ENCODE results near the gene MAPK8IP2. TPM values are rescaled to one million over a fixed set of nuclear protein-coding genes. Genes with fewer than 3 reads are reported as not detected.
"Not testable (repeated sequence)": the region's sequence is repeated elsewhere in the genome, so short reads cannot be mapped to it uniquely, and the experiment has no call there.

Gene MAPK8IP2
- total RNA-seq, 1 experiment from 2014 or later: 0.79 TPM

- no peak for TF ChIP-seq EZH2 (IDR thresholded peaks at IDR 0.05; ENCODE audit: low read depth)
- TF ChIP-seq CTCF (conservative IDR thresholded peaks at IDR 0.05): no peak
- Histone ChIP-seq H3K27me3 (ENCODE audit: insufficient read depth, low read depth) (peaks cover 47% of the 10 kb centered on the region), H4K20me1 (ENCODE audit: insufficient read depth) (no peaks in the 10 kb centered on the region; the same call in 1 of the 2 replicates), H3K4me2 (no peak overlapping the region), H3K36me3 (ENCODE audit: low read depth) (no peaks in the 10 kb centered on the region), H3F3A (ENCODE audit: insufficient read depth, low read depth) (peaks cover 17% of the 10 kb centered on the region), H2AFZ (no peak overlapping the region), H3K9me2 (ENCODE audit: insufficient read depth) (no peaks in the 10 kb centered on the region), H3K4me3 (no peak overlapping the region), H3K79me2 (ENCODE audit: low read depth) (no peaks in the 10 kb centered on the region), H3K4me1 (replicated peaks; ENCODE audit: insufficient read depth) (peaks cover 6% of the 10 kb centered on the region; the same call in 1 of the 2 replicates), H3K27ac (no peak overlapping the region), H3K9me3 (ENCODE audit: insufficient read depth, low read depth) (no peaks in the 10 kb centered on the region)
- intact Hi-C loops (cut with micrococcal nuclease; ENCODE audit: unreplicated experiment): no loop called here
- BruUV-seq (replicated peaks): no TSS peak
- ChIA-PET CTCF (interaction anchor here (0.6 kb wide), 1 partner anchor 15 kb away, joined by 4 read pairs; no protein-coding TSS in a partner anchor), POLR2A (ENCODE audit: unreplicated experiment) (interaction anchor here (0.6 kb wide), 1 partner anchor 45 kb away, joined by 3 read pairs; no protein-coding TSS in a partner anchor)
- peak in 1 of 2 experiments; percentile 23 for DNase-seq
Observed at GRCh38 chr22:50612528-50613221, 12.1 kb downstream of the MAPK8IP2 start.

- Histone ChIP-seq H3K27ac (no peak overlapping the region), H3K27me3 (ENCODE audit: insufficient read depth, low read depth) (peaks cover 40% of the 10 kb centered on the region), H3K4me1 (replicated peaks; ENCODE audit: insufficient read depth) (peaks cover 6% of the 10 kb centered on the region; the same call in 1 of the 2 replicates), H3K9me2 (ENCODE audit: insufficient read depth) (no peaks in the 10 kb centered on the region), H3K36me3 (ENCODE audit: low read depth) (no peaks in the 10 kb centered on the region), H3K79me2 (ENCODE audit: low read depth) (no peaks in the 10 kb centered on the region), H3K4me2 (peak overlapping the region; percentile 11; the same call in 1 of the 2 replicates), H4K20me1 (ENCODE audit: insufficient read depth) (no peaks in the 10 kb centered on the region; the same call in 1 of the 2 replicates), H3F3A (ENCODE audit: insufficient read depth, low read depth) (peaks cover 17% of the 10 kb centered on the region), H2AFZ (no peak overlapping the region), H3K9me3 (ENCODE audit: insufficient read depth, low read depth) (no peaks in the 10 kb centered on the region), H3K4me3 (no peak overlapping the region)
- DNase-seq: peak; percentile 59 to 73
- ChIA-PET POLR2A (ENCODE audit: unreplicated experiment) (interaction anchor here (0.6 kb wide), 1 partner anchor 44 kb away, joined by 3 read pairs; no protein-coding TSS in a partner anchor), CTCF (interaction anchor here (0.6 kb wide), 2 partner anchors 15 to 719 kb away, joined by 4 to 6 read pairs; no protein-coding TSS in a partner anchor)
- intact Hi-C loops (cut with micrococcal nuclease; ENCODE audit: unreplicated experiment): no loop called here
- TF ChIP-seq EZH2 (IDR thresholded peaks at IDR 0.05; ENCODE audit: low read depth) (no peak), CTCF (conservative IDR thresholded peaks at IDR 0.05) (no peak)
- BruUV-seq (replicated peaks): no TSS peak
Observed at GRCh38 chr22:50613291-50613981, 12.8 kb downstream of the MAPK8IP2 start.

GRCh38 chr22:50614296-50614695 lies 13.7 kb downstream of the MAPK8IP2 start:
- CTCF ChIA-PET: interaction anchor here (0.6 kb wide), 1 partner anchor 720 kb away, joined by 6 read pairs; no protein-coding TSS in a partner anchor
- DNase-seq; H3K36me3 ChIP-seq (ENCODE audit: low read depth); POLR2A ChIA-PET (ENCODE audit: unreplicated experiment); H3K9me2 ChIP-seq (ENCODE audit: insufficient read depth); intact Hi-C loops (cut with micrococcal nuclease; ENCODE audit: unreplicated experiment); H3K4me3 ChIP-seq; H3K4me2 ChIP-seq; H3K27ac ChIP-seq; H4K20me1 ChIP-seq (ENCODE audit: insufficient read depth); H3K4me1 ChIP-seq (replicated peaks; ENCODE audit: insufficient read depth); BruUV-seq (replicated peaks); H2AFZ ChIP-seq; H3K79me2 ChIP-seq (ENCODE audit: low read depth); H3K9me3 ChIP-seq (ENCODE audit: insufficient read depth, low read depth): not testable (repeated sequence)
- peaks cover 32% of the 10 kb centered on the region for H3K27me3 ChIP-seq (ENCODE audit: insufficient read depth, low read depth)
- peaks cover 17% of the 10 kb centered on the region for H3F3A ChIP-seq (ENCODE audit: insufficient read depth, low read depth)

Measured in PC-9 (cell line).